ENCODE results near the gene HAPLN3.
A peak's percentile ranks its signal among the peaks of the same experiment; 100 is the strongest.

The HAPLN3 gene

GRCh38 chr15:88904624-88905327 lies 9.4 kb upstream of the HAPLN3 start:
- Histone ChIP-seq H3K4me3 (ENCODE audit: low read depth, low read length) (no peak overlapping the region), H3K27ac (ENCODE audit: extremely low read depth, low read depth, low read length) (no peak overlapping the region), H3K36me3 (ENCODE audit: control insufficient read depth in 2 of 2, insufficient read depth in 1 of 2, low read length in 2 of 2) (peaks cover 11 to 95% of the 10 kb centered on the region in 2 experiments; a peak in 2 of 3 replicates), H3K4me1 (ENCODE audit: control insufficient read depth, insufficient read depth, low read length) (peaks cover 4% of the 10 kb centered on the region), H3K9me3 (ENCODE audit: control insufficient read depth, insufficient read depth, low read depth, low read length) (no peaks in the 10 kb centered on the region)
- ChIA-PET POLR2A (interaction anchor here (0.5 to 1.2 kb wide), 5 partner anchors 9 to 264 kb away, joined by 4 to 6 read pairs (median 5); partner anchors contain the start of genes HAPLN3 and MFGE8), CTCF (interaction anchor here (0.6 to 5.1 kb wide), 69 partner anchors 8 to 1296 kb away, joined by 3 to 65 read pairs (median 4); no protein-coding TSS in a partner anchor)
- TF ChIP-seq ZNF214 (tag by site-specific recombination; IDR thresholded peaks at IDR 0.05; ENCODE audit: borderline replicate concordance): no peak
- peak; percentile 87 for TF ChIP-seq CTCF (tag by site-specific recombination; IDR thresholded peaks at IDR 0.05)
- 0 out of 2 replicates have a peak, but pooled peaks have one; percentile 34 for TF ChIP-seq ZNF600 (tag by site-specific recombination; IDR thresholded peaks at IDR 0.05)
- TF ChIP-seq ZNF449 (tag by site-specific recombination; IDR thresholded peaks at IDR 0.05): peak; percentile 67; the same call in 1 of the 2 replicates
- TF ChIP-seq ZBTB17 (tag by site-specific recombination; IDR thresholded peaks at IDR 0.05): peak; percentile 83
- TF ChIP-seq SCRT2 (tag by site-specific recombination; IDR thresholded peaks at IDR 0.05): no peak
- peak; percentile 72 for TF ChIP-seq ZNF2 (tag by site-specific recombination; IDR thresholded peaks at IDR 0.05)
- TF ChIP-seq ZNF280D (tag by site-specific recombination; IDR thresholded peaks at IDR 0.05): no peak
- TF ChIP-seq ZNF645 (tag by site-specific recombination; IDR thresholded peaks at IDR 0.05): no peak
- no peak for TF ChIP-seq PRDM4 (tag by site-specific recombination; IDR thresholded peaks at IDR 0.05)
- TF ChIP-seq ZNF654 (tag by site-specific recombination; IDR thresholded peaks at IDR 0.05; ENCODE audit: low read depth): peak; percentile 70
- TF ChIP-seq TCF7L2 (IDR thresholded peaks at IDR 0.05; ENCODE audit: borderline replicate concordance, low read depth, low read length): peak; percentile 71
- peak; percentile 94 for TF ChIP-seq KLF1 (tag by site-specific recombination; IDR thresholded peaks at IDR 0.05)
- TF ChIP-seq KLF8 (tag by site-specific recombination; IDR thresholded peaks at IDR 0.05): 0 out of 2 replicates have a peak, but pooled peaks have one; percentile 26
- TF ChIP-seq PRDM1 (tag by site-specific recombination; IDR thresholded peaks at IDR 0.05): no peak
- peak; percentile 43; the same call in 1 of the 2 replicates for TF ChIP-seq KLF9 (tag by site-specific recombination; IDR thresholded peaks at IDR 0.05; ENCODE audit: low read depth)
